HepG2 (cell line): ENCODE results near the gene UNC79. TPM values are rescaled to one million over a fixed set of nuclear protein-coding genes. Genes with fewer than 3 reads are reported as not detected.

ENCODE experiments used
- ATAC-seq: fragments of 200-7000 bp; cut with Tn5 transposase; 3 replicates; pipeline ENCODE4 v1.9.1; 2020; ENCODE audit warnings: mild to moderate bottlenecking, moderate library complexity
- BruUV-seq: library from RNA; stranded (reverse); fragments of 400-500 nt; replicated peaks from 2 replicates; lab custom pipeline; 2021; lab: Mats Ljungman, UMichigan
- CTCF ChIA-PET: fragments of 300-600 bp; formaldehyde crosslinking; extraction: SDS; loops from one replicate; lab custom pipeline; 2021; ENCODE audit warnings: low total read pairs, inconsistent platforms, low intra/inter-chr PET ratio; lab: Yijun Ruan, JAX
- POLR2A ChIA-PET: fragments of 350-600 bp; sonication (Branson Sonifier 250); formaldehyde crosslinking; loops from one replicate; lab custom pipeline; 2020; ENCODE audit warnings: antibody characterized with exemption, inconsistent platforms; lab: Yijun Ruan, JAX
- DNase-seq: peaks from one replicate; pipeline ENCODE4 v3.0.0-alpha.2; 2015; ENCODE audit warnings: low spot score
- FAIRE-seq: peaks from 3 replicates; lab custom pipeline; 2011; peaks lifted over from hg19 to GRCh38; lab: Jason Lieb, UNC
- H2AFZ ChIP-seq: one replicate; pipeline ENCODE4 v1.6.1; 2011; ENCODE audit warnings: low read length, inconsistent platforms
- H3K27ac ChIP-seq: fragments of 300-600 bp; 3 replicates; pipeline ENCODE4 v1.8.0; 2011; ENCODE audit warnings: mixed run types, mild to moderate bottlenecking, mixed read lengths, low read length, inconsistent platforms; ENCODE audit not compliant: insufficient read depth; ENCODE audit errors: extremely low read length
- H3K27me3 ChIP-seq, 2 experiments: fragments of 200-600 bp in 1 of 2; 2 replicates in 1 of 2; 3 replicates in 1 of 2; pipeline versions ENCODE4 v1.6.0 to v1.8.0; 2011; ENCODE audit warnings: low read length in 2 of 2, mild to moderate bottlenecking in 2 of 2, moderate library complexity in 2 of 2, inconsistent platforms in 1 of 2; ENCODE audit not compliant: insufficient read depth in 2 of 2, control insufficient read depth in 1 of 2
- H3K36me3 ChIP-seq, 2 experiments: fragments of 200-600 bp in 1 of 2; replicated peaks in 1 of 2; 2 replicates in 1 of 2; 3 replicates in 1 of 2; pipeline versions ENCODE4 v1.5.1 to v1.8.0; 2011; ENCODE audit warnings: low read length in 2 of 2, inconsistent platforms in 1 of 2; ENCODE audit not compliant: insufficient read depth in 2 of 2, control insufficient read depth in 1 of 2
- H3K4me1 ChIP-seq: 2 replicates; pipeline ENCODE4 v1.5.1; 2012; ENCODE audit warnings: low read length, inconsistent platforms; ENCODE audit not compliant: insufficient read depth
- H3K4me2 ChIP-seq: 2 replicates; pipeline ENCODE4 v1.6.0; 2011; ENCODE audit warnings: low read depth, low read length, inconsistent platforms
- H3K4me3 ChIP-seq, 3 experiments: fragments of 200-600 bp in 1 of 3; sonication (generic), shearing (Covaris generic) in 1 of 3; replicated peaks in 1 of 3; 2 replicates each; pipeline ENCODE4 v1.5.1; 2011 to 2016; ENCODE audit warnings: low read length in 3 of 3, inconsistent platforms in 2 of 3, low read depth in 2 of 3, mild to moderate bottlenecking in 2 of 3, control low read depth in 1 of 3, mixed read lengths in 1 of 3; ENCODE audit not compliant: insufficient read depth in 1 of 3
- H3K79me2 ChIP-seq: one replicate; pipeline ENCODE4 v1.6.1; 2011; ENCODE audit warnings: low read length, inconsistent platforms; ENCODE audit not compliant: insufficient read depth
- H3K9ac ChIP-seq: 2 replicates; pipeline ENCODE4 v1.6.0; 2011; ENCODE audit warnings: mild to moderate bottlenecking, low read depth, low read length, inconsistent platforms; ENCODE audit not compliant: insufficient read depth
- H3K9me3 ChIP-seq: 2 replicates; pipeline ENCODE4 v1.5.1; 2012; ENCODE audit warnings: mild to moderate bottlenecking, low read length
- H4K20me1 ChIP-seq: 2 replicates; pipeline ENCODE4 v1.6.0; 2011; ENCODE audit warnings: inconsistent platforms, mild to moderate bottlenecking, low read length, moderate library complexity; ENCODE audit not compliant: insufficient read depth
- ARHGAP35 ChIP-seq: sonication (generic); formaldehyde crosslinking; IDR thresholded peaks from 2 replicates; pipeline ENCODE4 v1.9.0; 2022; ENCODE audit warnings: mild to moderate bottlenecking, inconsistent platforms, moderate library complexity, missing genetic modification reagents, borderline replicate concordance
- CSRNP2 ChIP-seq: sonication (generic); formaldehyde crosslinking; conservative IDR thresholded peaks from 2 replicates; pipeline ENCODE4 v1.8.0; 2022; ENCODE audit warnings: low read depth, missing genetic modification reagents
- DPF2 ChIP-seq: sonication (generic); formaldehyde crosslinking; IDR thresholded peaks from 2 replicates; pipeline ENCODE4 v1.4.0; 2020; ENCODE audit warnings: mild to moderate bottlenecking, low read depth, missing genetic modification reagents, borderline replicate concordance
- FIP1L1 ChIP-seq: fragments of 200-400 bp; formaldehyde crosslinking; IDR thresholded peaks from 2 replicates; pipeline ENCODE4 v1.6.1; 2018; ENCODE audit warnings: low read depth, mild to moderate bottlenecking, low read length, moderate library complexity, borderline replicate concordance; ENCODE audit not compliant: insufficient read depth
- IKZF1 ChIP-seq: fragments of 450-650 bp; IDR thresholded peaks from 2 replicates; pipeline ENCODE4 v1.7.1; 2016
- KDM5A ChIP-seq: fragments of 200-600 bp; sonication (generic); IDR thresholded peaks from 2 replicates; pipeline ENCODE4 v1.7.0; 2018; ENCODE audit warnings: antibody characterized with exemption, mild to moderate bottlenecking, low read length, borderline replicate concordance
- MYNN ChIP-seq: sonication (generic); formaldehyde crosslinking; IDR thresholded peaks from 2 replicates; pipeline ENCODE4 v1.4.0; 2020; ENCODE audit warnings: mild to moderate bottlenecking, low read depth, missing genetic modification reagents
- NONO ChIP-seq, 2 experiments: fragments of 450-650 bp in 1 of 2; sonication (generic) in 1 of 2; formaldehyde crosslinking in 1 of 2; IDR thresholded peaks in 1 of 2; conservative IDR thresholded peaks in 1 of 2; 2 replicates each; pipeline versions ENCODE4 v1.6.1 to v1.8.0; 2017 to 2022; ENCODE audit warnings: mild to moderate bottlenecking in 1 of 2, missing genetic modification reagents in 1 of 2, moderate library complexity in 1 of 2
- NR2C2 ChIP-seq: sonication (generic); formaldehyde crosslinking; IDR thresholded peaks from 2 replicates; pipeline ENCODE4 v1.4.0; 2020; ENCODE audit warnings: missing genetic modification reagents, mild to moderate bottlenecking, moderate library complexity, borderline replicate concordance
- PHF8 ChIP-seq: sonication (generic); formaldehyde crosslinking; IDR thresholded peaks from 2 replicates; pipeline ENCODE4 v1.5.0; 2020; ENCODE audit warnings: missing genetic modification reagents
- REL ChIP-seq: sonication (generic); formaldehyde crosslinking; conservative IDR thresholded peaks from 2 replicates; pipeline ENCODE4 v1.8.0; 2022; ENCODE audit warnings: mild to moderate bottlenecking, missing genetic modification reagents, moderate library complexity
- SMARCE1 ChIP-seq: fragments of 450-650 bp; IDR thresholded peaks from 2 replicates; pipeline ENCODE4 v1.6.1; 2017; ENCODE audit warnings: borderline replicate concordance
- THAP11 ChIP-seq: IDR thresholded peaks from 2 replicates; pipeline ENCODE4 v1.6.1; 2016; ENCODE audit warnings: missing biosample characterization, missing genetic modification reagents
- ZBTB7A ChIP-seq: sonication (generic); formaldehyde crosslinking; IDR thresholded peaks from 2 replicates; pipeline ENCODE4 v1.8.0; 2022; ENCODE audit warnings: mild to moderate bottlenecking, missing genetic modification reagents
- ZC3H4 ChIP-seq: sonication (generic); formaldehyde crosslinking; IDR thresholded peaks from 2 replicates; pipeline ENCODE4 v1.4.0; 2020; ENCODE audit warnings: missing genetic modification reagents, borderline replicate concordance
- ZFP37 ChIP-seq: sonication (generic); formaldehyde crosslinking; IDR thresholded peaks from 2 replicates; pipeline ENCODE4 v1.4.0; 2020; ENCODE audit warnings: missing genetic modification reagents, borderline replicate concordance
- ZNF207 ChIP-seq: fragments of 450-650 bp; IDR thresholded peaks from 2 replicates; pipeline ENCODE4 v1.6.1; 2016; ENCODE audit warnings: antibody characterized with exemption, borderline replicate concordance
- ZNF282 ChIP-seq: fragments of 450-650 bp; IDR thresholded peaks from 2 replicates; pipeline ENCODE4 v1.6.1; 2018; ENCODE audit not compliant: partially characterized antibody
- ZNF329 ChIP-seq: sonication (generic); formaldehyde crosslinking; IDR thresholded peaks from 2 replicates; pipeline ENCODE4 v1.9.0; 2021; ENCODE audit warnings: low read depth, mild to moderate bottlenecking, missing genetic modification reagents
- ZNF772 ChIP-seq: sonication (generic); formaldehyde crosslinking; IDR thresholded peaks from 2 replicates; pipeline ENCODE4 v1.5.0; 2020; ENCODE audit warnings: mild to moderate bottlenecking, missing genetic modification reagents
- ZSCAN20 ChIP-seq: sonication (generic); formaldehyde crosslinking; IDR thresholded peaks from 2 replicates; pipeline ENCODE4 v1.4.0; 2020; ENCODE audit warnings: missing genetic modification reagents, mild to moderate bottlenecking, borderline replicate concordance
- WGBS: methylation state at CpG from one replicate; pipeline ENCODE4 v1.1.6; 2017; ENCODE audit warnings: low lambda C conversion rate; 5-methylcytosine and 5-hydroxymethylcytosine counted together
- in situ Hi-C: cut with HindIII; loops from 2 replicates; pipeline ENCODE4 v1.10.0; 2017; ENCODE audit warnings: low pct_unique_long_range_greater_than_20kb; ENCODE audit not compliant: extremely low pct_ligation_motif_present
- intact Hi-C: fragments of 100-400 bp; cut with micrococcal nuclease; formaldehyde crosslinking; loops from one replicate; pipeline ENCODE4 v1.10.0; 2022; ENCODE audit not compliant: unreplicated experiment
- polyA plus RNA-seq, 8 experiments: library from polyadenylated mRNA; depleted of rRNA in 3 of 8; stranded (reverse) in 7 of 8; unstranded in 1 of 8; fragments of >200 nt; fragmentation: Illumina TruSeq in 4 of 8; extraction: Trizol in 4 of 8; gene quantifications; 2 replicates each; pipeline versions ENCODE4 v1.2.1 to v1.2.3, GENCODE V29; 2011 to 2016; ENCODE audit warnings: low read depth in 4 of 8, missing spikeins in 1 of 8, mixed read lengths in 1 of 8; ENCODE audit not compliant: insufficient read depth in 1 of 8
- total RNA-seq, 5 experiments: library from RNA; depleted of rRNA; stranded (reverse); fragments of >200 nt; fragmentation: Illumina TruSeq; extraction: Trizol; gene quantifications; 2 replicates each; pipeline ENCODE4 v1.2.3, GENCODE V29; 2016; ENCODE audit warnings: low read depth in 1 of 5
- TF ChIP-seq, protein P1 (sequence below): sonication (generic); formaldehyde crosslinking; IDR thresholded peaks from 2 replicates; pipeline ENCODE4 v1.9.0; 2021; ENCODE audit warnings: missing genetic modification reagents, borderline replicate concordance

Gene UNC79
- total and polyA plus RNA-seq, 2 of the 13 experiments (the other 11 are each of a cell fraction or from before 2014, with no cell fraction given) = under 0.01 TPM; not detected in 1

DNA sequence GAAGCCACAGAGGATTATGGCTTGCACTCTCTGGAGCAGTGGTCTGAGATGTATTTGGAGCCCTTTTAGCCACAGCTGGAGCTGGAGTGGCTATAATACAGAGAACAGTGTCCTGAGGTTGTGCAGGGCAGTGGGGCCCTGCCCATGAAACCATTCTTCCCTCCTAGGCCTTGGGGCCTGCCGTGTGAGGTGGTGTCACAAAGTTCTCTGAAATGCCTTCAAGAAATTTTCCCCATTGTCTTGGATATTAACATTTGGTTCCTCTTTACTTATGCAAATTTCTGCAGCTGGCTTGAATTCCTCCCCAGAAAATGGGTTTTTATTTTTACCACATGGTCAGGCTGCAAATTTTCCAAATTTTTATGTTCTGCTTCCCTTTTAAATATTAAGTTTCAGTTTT lies 79.3 kb downstream of the UNC79 start (continued):
- TF ChIP-seq NR2C2 = no peak
- TF ChIP-seq REL = no peak
- TF ChIP-seq DPF2 (CRISPR knock-in tag) = no peak
- TF ChIP-seq FIP1L1 = no peak
- TF ChIP-seq ZSCAN20 (CRISPR knock-in tag) = no peak
- no peak for TF ChIP-seq CSRNP2 (CRISPR knock-in tag)
- no peak for TF ChIP-seq KDM5A
- no peak for TF ChIP-seq THAP11 (CRISPR knock-in tag)
- no peak for TF ChIP-seq NONO (IDR thresholded peaks at IDR 0.05)
- TF ChIP-seq NONO (CRISPR knock-in tag; conservative IDR thresholded peaks at IDR 0.05) = no peak
- TF ChIP-seq MYNN (CRISPR knock-in tag) = no peak
- no peak for TF ChIP-seq ARHGAP35 (CRISPR knock-in tag)
- TF ChIP-seq, all 625 proteins: peak for 0

GRCh38 chr14:93511001-93511400 lies 80.3 kb downstream of the UNC79 start:
- Histone ChIP-seq H3K36me3 (no peaks in the 10 kb centered on the region), H3K9ac (no peak overlapping the region), H3K79me2 (no peaks in the 10 kb centered on the region), H4K20me1 (no peaks in the 10 kb centered on the region), H3K27me3 (no peaks in the 10 kb centered on the region), H3K9me3 (no peaks in the 10 kb centered on the region), H3K4me2 (no peak overlapping the region), H3K4me1 (no peaks in the 10 kb centered on the region), H3K27ac (no peak overlapping the region), H3K4me3 (no peak overlapping the region), H2AFZ (no peak overlapping the region)
- ChIA-PET CTCF (no interaction called here), POLR2A (no interaction called here)
- TF ChIP-seq, protein P1, sequence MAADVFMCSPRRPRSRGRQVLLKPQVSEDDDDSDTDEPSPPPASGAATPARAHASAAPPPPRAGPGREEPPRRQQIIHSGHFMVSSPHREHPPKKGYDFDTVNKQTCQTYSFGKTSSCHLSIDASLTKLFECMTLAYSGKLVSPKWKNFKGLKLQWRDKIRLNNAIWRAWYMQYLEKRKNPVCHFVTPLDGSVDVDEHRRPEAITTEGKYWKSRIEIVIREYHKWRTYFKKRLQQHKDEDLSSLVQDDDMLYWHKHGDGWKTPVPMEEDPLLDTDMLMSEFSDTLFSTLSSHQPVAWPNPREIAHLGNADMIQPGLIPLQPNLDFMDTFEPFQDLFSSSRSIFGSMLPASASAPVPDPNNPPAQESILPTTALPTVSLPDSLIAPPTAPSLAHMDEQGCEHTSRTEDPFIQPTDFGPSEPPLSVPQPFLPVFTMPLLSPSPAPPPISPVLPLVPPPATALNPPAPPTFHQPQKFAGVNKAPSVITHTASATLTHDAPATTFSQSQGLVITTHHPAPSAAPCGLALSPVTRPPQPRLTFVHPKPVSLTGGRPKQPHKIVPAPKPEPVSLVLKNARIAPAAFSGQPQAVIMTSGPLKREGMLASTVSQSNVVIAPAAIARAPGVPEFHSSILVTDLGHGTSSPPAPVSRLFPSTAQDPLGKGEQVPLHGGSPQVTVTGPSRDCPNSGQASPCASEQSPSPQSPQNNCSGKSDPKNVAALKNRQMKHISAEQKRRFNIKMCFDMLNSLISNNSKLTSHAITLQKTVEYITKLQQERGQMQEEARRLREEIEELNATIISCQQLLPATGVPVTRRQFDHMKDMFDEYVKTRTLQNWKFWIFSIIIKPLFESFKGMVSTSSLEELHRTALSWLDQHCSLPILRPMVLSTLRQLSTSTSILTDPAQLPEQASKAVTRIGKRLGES (CRISPR knock-in tag) = no peak
- TF ChIP-seq IKZF1 (no peak), ZNF207 (no peak), ZNF772 (CRISPR knock-in tag) (no peak), ZBTB7A (CRISPR knock-in tag) (no peak), ZFP37 (no peak), ZC3H4 (no peak), PHF8 (CRISPR knock-in tag) (no peak), ZNF282 (no peak), SMARCE1 (no peak), ZNF329 (CRISPR knock-in tag) (no peak)
- in situ Hi-C loops = no loop called here
- WGBS = 54% methylated on average over 5 of the region's 5 CpGs
- no TSS peak for BruUV-seq
- intact Hi-C loops = no loop called here
- DNase-seq (no peak), ATAC-seq (no peak), FAIRE-seq (no peak)
